SH-SY5Y (cell line): ENCODE data around the gene OR4L1.

Experiments used
- GATA2 ChIP-seq: IDR thresholded peaks from 2 replicates; pipeline ENCODE4 v1.6.1; 2011; ENCODE audit warnings: mild to moderate bottlenecking, low read depth, low read length
- GATA3 ChIP-seq: IDR thresholded peaks from 2 replicates; pipeline ENCODE4 v1.6.1; 2011; ENCODE audit warnings: low read depth, mild to moderate bottlenecking, low read length, moderate library complexity

- TF ChIP-seq GATA2 (no peak), GATA3 (no peak)
These were observed 23.9 kb upstream of the OR4L1 start, which contains the start of gene OR4K13 for GRCh38 chr14:20035938-20036337.
